K562 (cell line): ENCODE data around the gene HTR5A. TPM values are rescaled to one million over a fixed set of nuclear protein-coding genes. Genes with fewer than 3 reads are reported as not detected.
A peak's percentile ranks its signal among the peaks of the same experiment; 100 is the strongest.

Experiments used
- E2F4 ChIP-seq: sonication (generic); formaldehyde crosslinking; IDR thresholded peaks from 2 replicates; pipeline ENCODE4 v1.8.0; 2022; ENCODE audit warnings: mild to moderate bottlenecking, low read depth, missing genetic modification reagents
- ETV6 ChIP-seq, 3 experiments: fragments of 150-350 bp in 1 of 3; sonication (generic) in 1 of 3; formaldehyde crosslinking in 1 of 3; IDR thresholded peaks; 2 replicates each; pipeline versions ENCODE4 v1.6.1 to v1.8.0; 2014 to 2022; ENCODE audit warnings: borderline replicate concordance in 2 of 3, low read depth in 2 of 3, antibody characterized with exemption in 1 of 3, low read length in 1 of 3, mild to moderate bottlenecking in 1 of 3, missing genetic modification reagents in 1 of 3
- FOXA1 ChIP-seq: fragments of 450-650 bp; IDR thresholded peaks from 2 replicates; pipeline ENCODE4 v1.6.1; 2016; ENCODE audit warnings: mild to moderate bottlenecking, borderline replicate concordance
- GABPB1 ChIP-seq: sonication (generic); formaldehyde crosslinking; IDR thresholded peaks from 2 replicates; pipeline ENCODE4 v1.8.0; 2022; ENCODE audit warnings: mild to moderate bottlenecking, missing genetic modification reagents
- KAT7 ChIP-seq: sonication (generic); formaldehyde crosslinking; IDR thresholded peaks from 2 replicates; pipeline ENCODE4 v1.8.0; 2022; ENCODE audit warnings: missing genetic modification reagents, mild to moderate bottlenecking, borderline replicate concordance
- NUFIP1 ChIP-seq: fragments of 450-650 bp; IDR thresholded peaks from 2 replicates; pipeline ENCODE4 v1.6.1; 2018; ENCODE audit not compliant: partially characterized antibody
- POLR2B ChIP-seq: fragments of 450-650 bp; IDR thresholded peaks from 2 replicates; pipeline ENCODE4 v1.6.1; 2018; ENCODE audit warnings: low read depth; ENCODE audit not compliant: partially characterized antibody
- PURB ChIP-seq: sonication (generic); formaldehyde crosslinking; IDR thresholded peaks from 2 replicates; pipeline ENCODE4 v1.9.0; 2021; ENCODE audit warnings: low read depth, mild to moderate bottlenecking, missing genetic modification reagents
- RERE ChIP-seq: sonication (generic); formaldehyde crosslinking; IDR thresholded peaks from 2 replicates; pipeline ENCODE4 v1.8.0; 2023; ENCODE audit warnings: missing genetic modification reagents, mild to moderate bottlenecking, borderline replicate concordance
- SMARCC2 ChIP-seq: fragments of 450-650 bp; IDR thresholded peaks from 2 replicates; pipeline ENCODE4 v1.6.1; 2017; ENCODE audit warnings: antibody characterized with exemption, moderate library complexity, mild to moderate bottlenecking, low read depth
- STAT6 ChIP-seq: sonication (generic); formaldehyde crosslinking; IDR thresholded peaks from 2 replicates; pipeline ENCODE4 v1.8.1; 2023; ENCODE audit warnings: mild to moderate bottlenecking, missing genetic modification reagents
- TAF15 ChIP-seq: fragments of 200-400 bp; formaldehyde crosslinking; IDR thresholded peaks from 2 replicates; pipeline ENCODE4 v1.6.1; 2017; ENCODE audit warnings: mild to moderate bottlenecking, low read depth, low read length, moderate library complexity
- TAF7 ChIP-seq: fragments of 450-650 bp; IDR thresholded peaks from 2 replicates; pipeline ENCODE4 v1.6.1; 2016; ENCODE audit warnings: missing genetic modification characterization, missing compliant biosample characterization
- THRAP3 ChIP-seq: fragments of 450-650 bp; IDR thresholded peaks from 2 replicates; pipeline ENCODE4 v1.6.1; 2016; ENCODE audit warnings: mild to moderate bottlenecking, inconsistent platforms, borderline replicate concordance
- ZNF124 ChIP-seq: sonication (generic); formaldehyde crosslinking; IDR thresholded peaks from 2 replicates; pipeline ENCODE4 v1.8.1; 2022; ENCODE audit warnings: missing genetic modification reagents
- ZNF717 ChIP-seq: fragments of 250-450 bp; sonication (Bioruptor Pico); IDR thresholded peaks from 2 replicates; pipeline ENCODE4 v1.5.0; 2021
- ZNF79 ChIP-seq: fragments of 250-450 bp; sonication (Bioruptor Pico); IDR thresholded peaks from 2 replicates; pipeline ENCODE4 v1.4.0; 2020; ENCODE audit warnings: low read depth, mild to moderate bottlenecking, moderate library complexity
- ZSCAN29 ChIP-seq: fragments of 450-650 bp; IDR thresholded peaks from 2 replicates; pipeline ENCODE4 v1.6.1; 2017
- polyA plus RNA-seq, 8 experiments: library from polyadenylated mRNA; depleted of rRNA in 4 of 8; stranded (reverse) in 5 of 8; unstranded in 3 of 8; fragments of >200 nt; fragmentation: Nextera tagmentation in 2 of 8; fragmentation: Illumina TruSeq in 1 of 8; extraction: Ambion mirVana in 2 of 8; extraction: Trizol in 1 of 8; gene quantifications; 2 replicates each; pipeline versions ENCODE4 v1.2.1 to v1.2.3, GENCODE V29; 2011 to 2014; ENCODE audit warnings: inconsistent platforms in 1 of 8, missing spikeins in 1 of 8
- total RNA-seq, 7 experiments: library from RNA; depleted of rRNA in 6 of 7; stranded (reverse); fragments of >200 nt in 6 of 7; fragmentation: Illumina TruSeq in 2 of 7; extraction: Trizol in 2 of 7; gene quantifications; 2 replicates each; pipeline versions ENCODE4 v1.2.1 to v1.2.3, GENCODE V29; 2011 to 2021; ENCODE audit warnings: low replicate concordance in 1 of 7

Gene HTR5A
- total and polyA plus RNA-seq, 9 of the 15 experiments (the other 6 are each of a cell fraction or from before 2014, with no cell fraction given), result 0.06 TPM; not detected in 8

GRCh38 chr7:155069992-155070751 is at the start of gene HTR5A (continued):
- TF ChIP-seq TAF15 (no peak), E2F4 (CRISPR knock-in tag) (peak; percentile 99), ZSCAN29 (no peak), KAT7 (CRISPR knock-in tag) (peak; percentile 100), POLR2B (no peak), RERE (CRISPR knock-in tag) (peak; percentile 100), GABPB1 (CRISPR knock-in tag) (peak; percentile 95), ZNF124 (CRISPR knock-in tag) (peak; percentile 99), THRAP3 (no peak), ZNF717 (CRISPR knock-in tag) (no peak), ETV6 (IDR thresholded peaks at IDR 0.05; ENCODE audit: borderline replicate concordance in 1 of 2, low read depth in 2 of 2, low read length in 1 of 2) (peak in 1 of 2 experiments; percentile 32; a peak in 1 of 4 replicates), ETV6 (CRISPR knock-in tag; IDR thresholded peaks at IDR 0.05; ENCODE audit: borderline replicate concordance) (peak; percentile 99), SMARCC2 (no peak), TAF7 (tag) (no peak), ZNF79 (CRISPR knock-in tag) (peak; percentile 75), STAT6 (CRISPR knock-in tag) (peak; percentile 100), FOXA1 (no peak), NUFIP1 (no peak), PURB (CRISPR knock-in tag) (peak; percentile 97; the same call in 1 of the 2 replicates)
